ENCODE measurements around the gene LARGE1. TPM values are rescaled to one million over a fixed set of nuclear protein-coding genes. Genes with fewer than 3 reads are reported as not detected.

The LARGE1 gene
- polyA plus RNA-seq, 3 donors = 0.05 to 0.13 TPM; not detected in 1

DNA sequence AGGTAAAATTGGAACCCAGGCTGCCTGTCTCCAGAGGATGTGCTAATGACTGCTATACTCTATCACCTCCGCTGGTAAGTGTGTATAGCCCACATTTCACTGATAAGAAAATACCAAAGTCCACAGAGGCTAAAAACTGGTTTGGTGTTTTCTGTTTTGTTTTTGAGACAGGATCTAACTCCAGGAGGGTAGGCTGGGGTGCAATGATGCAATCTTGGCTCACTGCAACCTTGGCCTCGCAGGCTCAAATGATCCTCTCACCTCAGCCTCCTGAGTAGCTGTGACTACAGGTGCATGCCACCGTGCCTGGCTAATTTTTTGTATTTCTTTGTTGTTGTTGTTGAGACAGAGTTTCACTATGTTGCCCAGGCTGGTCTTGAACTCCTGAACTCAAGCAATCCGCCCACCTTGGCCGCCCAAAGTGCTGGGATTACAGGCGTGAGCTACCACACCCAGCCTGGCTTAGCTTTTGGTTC, 409.8 kb downstream of the LARGE1 start:
- H3K27me3 ChIP-seq (ENCODE audit: control insufficient read depth in 2 of 2, insufficient read depth in 2 of 2, low read length in 2 of 2) = no peaks in the 10 kb centered on the region
- 98% methylated on average over 4 of the region's 6 CpGs for WGBS (ENCODE audit: insufficient coverage)
- no peaks in the 10 kb centered on the region for H3K4me1 ChIP-seq (ENCODE audit: control insufficient read depth in 1 of 2, insufficient read depth in 2 of 2, low read length in 2 of 2)
- H3K79me2 ChIP-seq (ENCODE audit: insufficient read depth, low read length) = no peaks in the 10 kb centered on the region
- no peak overlapping the region for H3K4me3 ChIP-seq (replicated peaks in 1 of 3; ENCODE audit: low read depth in 2 of 3, low read length in 3 of 3)
- H4K20me1 ChIP-seq (ENCODE audit: insufficient read depth, low read length) = no peaks in the 10 kb centered on the region
- Mint-ChIP-seq H3K9me3 (no peaks in the 10 kb centered on the region), H3K27me3 (ENCODE audit: low read depth in 3 of 3) (peaks cover 0 to 3% (median 0%) of the 10 kb centered on the region in 3 donors), H3K4me3 (no peak overlapping the region), H3K36me3 (no peaks in the 10 kb centered on the region), H3K4me1 (no peaks in the 10 kb centered on the region), H3K27ac (no peak overlapping the region)
- no peaks in the 10 kb centered on the region for H3K9me3 ChIP-seq (replicated peaks in 1 of 2; ENCODE audit: control insufficient read depth in 1 of 2, insufficient read depth in 1 of 2, low read length in 2 of 2)
- DNase-seq = no peak
- H3K9ac ChIP-seq (ENCODE audit: insufficient read depth, low read length, poor library complexity, severe bottlenecking) = no peak overlapping the region
- H3K36me3 ChIP-seq (replicated peaks in 1 of 2; ENCODE audit: control insufficient read depth in 1 of 2, insufficient read depth in 2 of 2, low read length in 2 of 2) = no peaks in the 10 kb centered on the region
- TF ChIP-seq, protein P1, sequence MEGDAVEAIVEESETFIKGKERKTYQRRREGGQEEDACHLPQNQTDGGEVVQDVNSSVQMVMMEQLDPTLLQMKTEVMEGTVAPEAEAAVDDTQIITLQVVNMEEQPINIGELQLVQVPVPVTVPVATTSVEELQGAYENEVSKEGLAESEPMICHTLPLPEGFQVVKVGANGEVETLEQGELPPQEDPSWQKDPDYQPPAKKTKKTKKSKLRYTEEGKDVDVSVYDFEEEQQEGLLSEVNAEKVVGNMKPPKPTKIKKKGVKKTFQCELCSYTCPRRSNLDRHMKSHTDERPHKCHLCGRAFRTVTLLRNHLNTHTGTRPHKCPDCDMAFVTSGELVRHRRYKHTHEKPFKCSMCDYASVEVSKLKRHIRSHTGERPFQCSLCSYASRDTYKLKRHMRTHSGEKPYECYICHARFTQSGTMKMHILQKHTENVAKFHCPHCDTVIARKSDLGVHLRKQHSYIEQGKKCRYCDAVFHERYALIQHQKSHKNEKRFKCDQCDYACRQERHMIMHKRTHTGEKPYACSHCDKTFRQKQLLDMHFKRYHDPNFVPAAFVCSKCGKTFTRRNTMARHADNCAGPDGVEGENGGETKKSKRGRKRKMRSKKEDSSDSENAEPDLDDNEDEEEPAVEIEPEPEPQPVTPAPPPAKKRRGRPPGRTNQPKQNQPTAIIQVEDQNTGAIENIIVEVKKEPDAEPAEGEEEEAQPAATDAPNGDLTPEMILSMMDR (IDR thresholded peaks at IDR 0.05) = no peak
- no peak overlapping the region for H2AFZ ChIP-seq (ENCODE audit: insufficient read depth, low read depth, low read length, poor library complexity, severe bottlenecking)
- no peak overlapping the region for H3K4me2 ChIP-seq (replicated peaks; ENCODE audit: extremely low read depth, low read length, poor library complexity, severe bottlenecking)
- intact Hi-C loops (cut with micrococcal nuclease) = no loop called here
- H3K27ac ChIP-seq (ENCODE audit: low read depth in 1 of 2, low read length in 2 of 2) = no peak overlapping the region

DNA sequence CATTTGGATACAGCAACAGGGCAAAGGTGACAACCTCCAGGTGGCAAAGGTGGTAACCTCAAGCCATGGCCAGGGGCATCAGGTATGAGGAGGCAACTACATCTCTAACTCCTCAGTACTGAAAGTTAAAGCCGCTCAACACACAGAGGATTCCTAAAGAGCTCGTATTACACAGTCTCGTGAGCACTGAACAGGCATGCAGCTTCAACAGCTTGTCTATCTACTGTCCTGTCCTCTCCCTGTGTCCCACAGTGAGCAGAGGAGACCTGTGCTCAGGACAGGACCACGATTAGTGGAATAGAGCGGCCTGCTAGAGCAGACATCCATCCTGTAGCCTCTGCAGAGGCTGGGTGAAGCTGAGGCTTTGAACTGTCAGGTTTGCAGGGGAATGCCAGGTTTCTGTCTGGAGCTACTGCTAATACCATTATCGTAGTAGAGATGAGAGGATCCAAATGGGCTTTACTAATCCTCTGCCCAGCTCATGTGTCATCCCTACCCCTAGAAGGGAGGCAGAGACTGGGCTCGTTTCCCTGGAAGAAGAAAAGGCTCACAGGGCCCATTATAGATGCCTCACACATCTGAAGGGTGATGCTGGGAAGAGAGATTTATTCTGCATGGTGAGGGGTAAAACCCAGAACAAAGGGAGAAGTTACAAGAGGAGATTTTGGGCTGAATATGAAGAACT, 415.2 kb downstream of the LARGE1 start:
- H3K27ac ChIP-seq (ENCODE audit: low read depth in 1 of 2, low read length in 2 of 2) = no peak overlapping the region
- intact Hi-C loops (cut with micrococcal nuclease) = no loop called here
- no peaks in the 10 kb centered on the region for H3K4me1 Mint-ChIP-seq
- H3K36me3 ChIP-seq (replicated peaks in 1 of 2; ENCODE audit: control insufficient read depth in 1 of 2, insufficient read depth in 2 of 2, low read length in 2 of 2) = no peaks in the 10 kb centered on the region
- no peak overlapping the region for H3K27ac Mint-ChIP-seq
- no peak overlapping the region for H3K4me2 ChIP-seq (replicated peaks; ENCODE audit: extremely low read depth, low read length, poor library complexity, severe bottlenecking)
- H3K9ac ChIP-seq (ENCODE audit: insufficient read depth, low read length, poor library complexity, severe bottlenecking) = no peak overlapping the region
- no peaks in the 10 kb centered on the region for H3K36me3 Mint-ChIP-seq
- H3K4me1 ChIP-seq (ENCODE audit: control insufficient read depth in 1 of 2, insufficient read depth in 2 of 2, low read length in 2 of 2) = no peaks in the 10 kb centered on the region
- no peak overlapping the region for H3K4me3 Mint-ChIP-seq
- H3K27me3 ChIP-seq (ENCODE audit: control insufficient read depth in 2 of 2, insufficient read depth in 2 of 2, low read length in 2 of 2) = no peaks in the 10 kb centered on the region
- H3K4me3 ChIP-seq (replicated peaks in 1 of 3; ENCODE audit: low read depth in 2 of 3, low read length in 3 of 3) = no peak overlapping the region
- peaks cover 0 to 3% (median 0%) of the 10 kb centered on the region in 3 donors for H3K27me3 Mint-ChIP-seq (ENCODE audit: low read depth in 3 of 3)
- no peak overlapping the region for H2AFZ ChIP-seq (ENCODE audit: insufficient read depth, low read depth, low read length, poor library complexity, severe bottlenecking)
- TF ChIP-seq, protein P1 (IDR thresholded peaks at IDR 0.05) = no peak
- DNase-seq = no peak
- no peaks in the 10 kb centered on the region for H4K20me1 ChIP-seq (ENCODE audit: insufficient read depth, low read length)
- H3K79me2 ChIP-seq (ENCODE audit: insufficient read depth, low read length) = no peaks in the 10 kb centered on the region
- peaks cover 0 to 6% (median 0%) of the 10 kb centered on the region in 7 donors for H3K9me3 Mint-ChIP-seq
- 97% methylated on average over 3 of the region's 7 CpGs for WGBS (ENCODE audit: insufficient coverage)
- no peaks in the 10 kb centered on the region for H3K9me3 ChIP-seq (replicated peaks in 1 of 2; ENCODE audit: control insufficient read depth in 1 of 2, insufficient read depth in 1 of 2, low read length in 2 of 2)
